ENCODE measurements around the gene RABEP1. TPM values are rescaled to one million over a fixed set of nuclear protein-coding genes. Genes with fewer than 3 reads are reported as not detected.

Gene RABEP1
- polyA plus RNA-seq, 1 of the 3 experiments (the other 2 are of a cell fraction) = 9.7 TPM

- WGBS (ENCODE audit: low lambda C conversion rate) = 94% methylated on average over 3 of the region's 3 CpGs
- Histone ChIP-seq H3K9ac (no peak overlapping the region), H3K79me2 (ENCODE audit: insufficient read depth) (peaks cover 26% of the 10 kb centered on the region), H3K9me3 (no peaks in the 10 kb centered on the region), H3K4me1 (ENCODE audit: control insufficient read depth in 1 of 2, insufficient read depth in 2 of 2, low read depth in 1 of 2, low read length in 1 of 2) (peaks cover 0 to 7% of the 10 kb centered on the region in 2 experiments; a peak in 1 of 4 replicates), H3K36me3 (replicated peaks in 1 of 2; ENCODE audit: control insufficient read depth in 1 of 2, insufficient read depth in 2 of 2, low read length in 1 of 2) (peaks cover 67 to 74% of the 10 kb centered on the region in 2 experiments), H3K4me2 (no peak overlapping the region), H4K20me1 (ENCODE audit: insufficient read depth) (no peaks in the 10 kb centered on the region), H2AFZ (ENCODE audit: low read depth) (no peak overlapping the region), H3F3A (replicated peaks; ENCODE audit: insufficient read depth) (peaks cover 17% of the 10 kb centered on the region), H3K4me3 (ENCODE audit: low read depth in 2 of 2, low read length in 1 of 2) (no peak overlapping the region), H3K9me2 (no peaks in the 10 kb centered on the region), H3K27me3 (ENCODE audit: insufficient read depth) (no peaks in the 10 kb centered on the region), H3K27ac (ENCODE audit: low read depth in 2 of 2, low read length in 1 of 2) (peak overlapping the region in 1 of 2 experiments; percentile 47; a peak in 2 of 4 replicates)
- no peak for TF ChIP-seq MAX (IDR thresholded peaks at IDR 0.05; ENCODE audit: low read depth)
- TF ChIP-seq EZH2phosphoT487 (IDR thresholded peaks at IDR 0.05; ENCODE audit: borderline replicate concordance, low read depth) = no peak
- TF ChIP-seq RFX5 (IDR thresholded peaks at IDR 0.05; ENCODE audit: low read length) = no peak
- no peak for TF ChIP-seq CHD2 (IDR thresholded peaks at IDR 0.05; ENCODE audit: low read length, partially characterized antibody)
- TF ChIP-seq JUND (IDR thresholded peaks at IDR 0.05) = no peak
- TF ChIP-seq PBX3 (IDR thresholded peaks at IDR 0.05) = no peak
- TF ChIP-seq MEF2A (IDR thresholded peaks at IDR 0.05; ENCODE audit: borderline replicate concordance, low read depth) = no peak
- no peak for TF ChIP-seq ZBTB33 (IDR thresholded peaks at IDR 0.05; ENCODE audit: borderline replicate concordance, low read depth)
- TF ChIP-seq USF2 (IDR thresholded peaks at IDR 0.05; ENCODE audit: borderline replicate concordance, low read depth, low read length) = no peak
- TF ChIP-seq TEAD4 (IDR thresholded peaks at IDR 0.05; ENCODE audit: borderline replicate concordance, insufficient read depth) = no peak
- no peak for TF ChIP-seq IRF3 (IDR thresholded peaks at IDR 0.05; ENCODE audit: low read depth, low read length)
- TF ChIP-seq RXRA (IDR thresholded peaks at IDR 0.05; ENCODE audit: borderline replicate concordance, low read depth) = no peak
- no peak for TF ChIP-seq NRF1 (IDR thresholded peaks at IDR 0.05; ENCODE audit: low read depth, low read length)
- CTCF ChIA-PET = no interaction called here
- DNase-seq = no peak
- POLR2A ChIA-PET = interaction anchor here (1.7 kb wide), 1 partner anchor 12 kb away, joined by 9 read pairs; the partner anchor contains the start of genes NUP88 and RPAIN
These were observed 150.0 kb downstream of the RABEP1 start for GRCh38 chr17:5431949-5432556.
